Keratinocyte (primary cell): ENCODE data around the gene ABHD10.

Experiments
- EZH2 ChIP-seq: IDR thresholded peaks from one replicate; pipeline ENCODE4 v1.6.1; 2012; ENCODE audit warnings: inconsistent platforms, mild to moderate bottlenecking, low read length, moderate library complexity
- TF ChIP-seq, protein P1 (sequence below), 3 experiments: IDR thresholded peaks in 1 of 3; conservative IDR thresholded peaks in 1 of 3; optimal IDR thresholded peaks in 1 of 3; 2 replicates in 2 of 3; 3 replicates in 1 of 3; pipeline versions ENCODE3 to v1.5.1; 2011; ENCODE audit warnings: low read length in 3 of 3, mild to moderate bottlenecking in 3 of 3, moderate library complexity in 2 of 3, control low read depth in 1 of 3, inconsistent platforms in 1 of 3; ENCODE audit not compliant: insufficient read depth in 2 of 3; ENCODE audit errors: extremely low read depth in 1 of 3

DNA sequence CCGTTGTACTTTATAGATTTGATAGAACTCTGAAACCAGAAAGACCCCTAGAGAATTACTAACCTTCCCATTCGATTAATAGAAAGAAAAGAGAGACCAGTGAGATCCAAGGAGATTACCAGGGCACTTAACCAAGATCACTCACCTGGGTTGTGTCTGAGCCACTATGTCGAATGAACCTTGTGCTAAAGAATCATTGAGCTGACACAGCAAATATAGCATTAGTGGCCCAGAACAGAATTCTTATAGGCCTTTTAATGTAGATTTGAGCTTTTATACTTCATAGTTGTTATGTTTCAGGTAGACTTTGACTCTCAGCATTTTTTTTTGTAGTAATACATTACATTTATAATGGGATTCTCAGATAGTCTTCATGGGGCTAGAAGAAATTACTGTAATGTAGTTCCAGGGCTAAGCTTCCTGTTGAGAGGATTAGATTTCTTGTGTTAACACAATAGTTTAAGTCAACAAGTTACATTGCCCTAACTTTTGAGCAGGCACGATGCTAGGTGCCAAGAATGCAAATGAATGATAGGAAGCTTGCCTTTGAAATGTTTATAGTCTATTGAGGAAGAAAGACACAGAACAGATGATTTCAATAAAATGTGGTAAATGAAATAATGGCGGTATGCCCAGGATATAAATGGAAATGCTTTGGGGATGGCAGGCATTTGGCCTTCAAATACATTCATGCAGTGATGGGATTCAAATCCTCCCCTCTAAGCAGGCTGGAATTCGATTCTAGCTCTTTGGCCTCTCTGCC lies 24.4 kb upstream of the ABHD10 start:
- TF ChIP-seq, protein P1, sequence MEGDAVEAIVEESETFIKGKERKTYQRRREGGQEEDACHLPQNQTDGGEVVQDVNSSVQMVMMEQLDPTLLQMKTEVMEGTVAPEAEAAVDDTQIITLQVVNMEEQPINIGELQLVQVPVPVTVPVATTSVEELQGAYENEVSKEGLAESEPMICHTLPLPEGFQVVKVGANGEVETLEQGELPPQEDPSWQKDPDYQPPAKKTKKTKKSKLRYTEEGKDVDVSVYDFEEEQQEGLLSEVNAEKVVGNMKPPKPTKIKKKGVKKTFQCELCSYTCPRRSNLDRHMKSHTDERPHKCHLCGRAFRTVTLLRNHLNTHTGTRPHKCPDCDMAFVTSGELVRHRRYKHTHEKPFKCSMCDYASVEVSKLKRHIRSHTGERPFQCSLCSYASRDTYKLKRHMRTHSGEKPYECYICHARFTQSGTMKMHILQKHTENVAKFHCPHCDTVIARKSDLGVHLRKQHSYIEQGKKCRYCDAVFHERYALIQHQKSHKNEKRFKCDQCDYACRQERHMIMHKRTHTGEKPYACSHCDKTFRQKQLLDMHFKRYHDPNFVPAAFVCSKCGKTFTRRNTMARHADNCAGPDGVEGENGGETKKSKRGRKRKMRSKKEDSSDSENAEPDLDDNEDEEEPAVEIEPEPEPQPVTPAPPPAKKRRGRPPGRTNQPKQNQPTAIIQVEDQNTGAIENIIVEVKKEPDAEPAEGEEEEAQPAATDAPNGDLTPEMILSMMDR (optimal IDR thresholded peaks at IDR 0.05 in 1 of 3, IDR thresholded peaks at IDR 0.05 in 1 of 3, conservative IDR thresholded peaks at IDR 0.05 in 1 of 3; ENCODE audit: extremely low read depth in 1 of 3, insufficient read depth in 2 of 3, low read length in 3 of 3): no peak
- TF ChIP-seq EZH2: no peak
